GM23248 (cell line): ENCODE data around the gene MAP4K1. TPM values are rescaled to one million over a fixed set of nuclear protein-coding genes. Genes with fewer than 3 reads are reported as not detected.

Experiments used
- DNase-seq: peaks from one replicate; pipeline ENCODE4 v3.0.0-alpha.2; 2015
- H2AFZ ChIP-seq: fragments of 200-600 bp; sonication (generic); 2 replicates; pipeline ENCODE4 v1.6.1; 2016; ENCODE audit warnings: antibody characterized with exemption
- H3F3A ChIP-seq: fragments of 200-600 bp; sonication (generic); 2 replicates; pipeline ENCODE4 v1.6.1; 2016; ENCODE audit warnings: mild to moderate bottlenecking, antibody characterized with exemption, mixed run types; ENCODE audit not compliant: insufficient read depth
- H3K27ac ChIP-seq: fragments of 200-600 bp; sonication (generic); 2 replicates; pipeline ENCODE4 v1.5.1; 2016; ENCODE audit warnings: mild to moderate bottlenecking
- H3K27me3 ChIP-seq: fragments of 200-600 bp; sonication (generic); replicated peaks from 2 replicates; pipeline ENCODE4 v1.6.1; 2016; ENCODE audit warnings: mild to moderate bottlenecking; ENCODE audit not compliant: insufficient read depth
- H3K36me3 ChIP-seq: fragments of 200-600 bp; sonication (generic); 2 replicates; pipeline ENCODE4 v1.6.1; 2016; ENCODE audit warnings: low read depth, mild to moderate bottlenecking
- H3K4me1 ChIP-seq: fragments of 200-600 bp; sonication (generic); 2 replicates; pipeline ENCODE4 v1.6.1; 2016; ENCODE audit warnings: mild to moderate bottlenecking; ENCODE audit not compliant: insufficient read depth
- H3K4me2 ChIP-seq: fragments of 200-600 bp; sonication (generic); one replicate; pipeline ENCODE4 v1.6.1; 2016; ENCODE audit warnings: mild to moderate bottlenecking; ENCODE audit not compliant: unreplicated experiment
- H3K4me3 ChIP-seq: fragments of 200-600 bp; sonication (generic); 2 replicates; pipeline ENCODE4 v1.5.1; 2016; ENCODE audit warnings: mild to moderate bottlenecking
- H3K79me2 ChIP-seq: fragments of 200-600 bp; sonication (generic); 2 replicates; pipeline ENCODE4 v1.6.1; 2016; ENCODE audit warnings: mild to moderate bottlenecking; ENCODE audit not compliant: insufficient read depth
- H3K9ac ChIP-seq: fragments of 200-600 bp; sonication (generic); 2 replicates; pipeline ENCODE4 v1.6.1; 2016; ENCODE audit warnings: mild to moderate bottlenecking
- H3K9me2 ChIP-seq: fragments of 200-600 bp; sonication (generic); 2 replicates; pipeline ENCODE4 v1.6.1; 2016; ENCODE audit warnings: mixed run types, mild to moderate bottlenecking, moderate library complexity; ENCODE audit not compliant: insufficient read depth
- H3K9me3 ChIP-seq: fragments of 200-600 bp; sonication (generic); one replicate; pipeline ENCODE4 v1.6.1; 2017; ENCODE audit warnings: low read depth
- H4K20me1 ChIP-seq: fragments of 200-600 bp; sonication (generic); 2 replicates; pipeline ENCODE4 v1.6.0; 2016; ENCODE audit not compliant: insufficient read depth
- EZH2 ChIP-seq: fragments of 200-600 bp; sonication (generic); IDR thresholded peaks from 2 replicates; pipeline ENCODE4 v1.6.1; 2018; ENCODE audit warnings: antibody characterized with exemption, mild to moderate bottlenecking; ENCODE audit not compliant: insufficient read depth, poor library complexity, severe bottlenecking
- EZH2phosphoT487 ChIP-seq: fragments of 200-600 bp; sonication (generic); IDR thresholded peaks from 2 replicates; pipeline ENCODE4 v1.6.1; 2018; ENCODE audit warnings: antibody characterized with exemption, moderate library complexity, mild to moderate bottlenecking, low read depth; ENCODE audit not compliant: insufficient read depth
- WGBS, 2 experiments: methylation state at CpG; one replicate each; pipeline ENCODE4 v1.1.6; 2015 to 2017; ENCODE audit warnings: low lambda C conversion rate in 2 of 2, low coverage in 1 of 2; ENCODE audit errors: missing lambda C conversion rate in 2 of 2; 5-methylcytosine and 5-hydroxymethylcytosine counted together
- in situ Hi-C: fragments of 300-500 bp; cut with MboI; formaldehyde crosslinking; loops from 2 replicates; pipeline ENCODE4 v1.15.0; 2020
- polyA plus RNA-seq: library from polyadenylated mRNA; unstranded; fragments of >200 nt; fragmentation: Nextera tagmentation; extraction: Ambion mirVana; gene quantifications from 2 replicates; pipeline ENCODE4 v1.2.1, GENCODE V29; 2016
- total RNA-seq: library from RNA; depleted of rRNA; stranded (reverse); fragments of >200 nt; shearing (Covaris generic); gene quantifications from 2 replicates; pipeline ENCODE4 v1.2.3, GENCODE V29; 2014

The MAP4K1 gene
- total and polyA plus RNA-seq, 2 experiments from 2014 or later = 0.63 TPM; not detected in 1

DNA sequence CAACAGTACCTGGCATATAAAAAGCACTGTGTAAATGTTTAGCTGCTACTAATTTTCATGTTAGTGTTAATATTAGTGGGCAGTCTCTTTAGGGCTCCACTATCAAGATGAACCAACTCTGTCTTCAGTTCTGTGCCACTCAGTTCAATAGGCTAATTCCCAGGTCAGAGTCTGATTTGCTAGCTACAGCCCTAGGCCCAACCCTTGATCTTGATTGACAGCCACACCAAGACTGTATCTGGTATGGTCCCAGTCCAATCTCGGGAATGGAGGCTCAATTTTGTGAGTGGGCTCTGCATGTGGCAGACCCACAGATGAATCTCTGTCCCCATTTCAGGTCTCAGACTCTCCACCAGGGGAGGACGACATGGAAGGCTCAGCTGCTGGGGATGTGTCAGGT lies 46.1 kb downstream of the MAP4K1 start:
- H3K4me2 ChIP-seq = no peak overlapping the region
- H3F3A ChIP-seq = no peaks in the 10 kb centered on the region
- no peak for TF ChIP-seq EZH2
- TF ChIP-seq EZH2phosphoT487 = no peak
- WGBS, 2 experiments = 29 to 43% methylated on average over 2 of the region's 2 CpGs
- no peak overlapping the region for H3K4me3 ChIP-seq
- no peaks in the 10 kb centered on the region for H3K4me1 ChIP-seq
- no peaks in the 10 kb centered on the region for H3K36me3 ChIP-seq
- no peaks in the 10 kb centered on the region; the same call in 1 of the 2 replicates for H3K27me3 ChIP-seq
- H3K27ac ChIP-seq = no peak overlapping the region
- in situ Hi-C loops = no loop called here
- no peak overlapping the region for H3K9ac ChIP-seq
- H3K79me2 ChIP-seq = no peaks in the 10 kb centered on the region
- no peaks in the 10 kb centered on the region for H4K20me1 ChIP-seq
- H3K9me3 ChIP-seq = no peaks in the 10 kb centered on the region
- no peaks in the 10 kb centered on the region for H3K9me2 ChIP-seq
- H2AFZ ChIP-seq = no peak overlapping the region
- no peak for DNase-seq

DNA sequence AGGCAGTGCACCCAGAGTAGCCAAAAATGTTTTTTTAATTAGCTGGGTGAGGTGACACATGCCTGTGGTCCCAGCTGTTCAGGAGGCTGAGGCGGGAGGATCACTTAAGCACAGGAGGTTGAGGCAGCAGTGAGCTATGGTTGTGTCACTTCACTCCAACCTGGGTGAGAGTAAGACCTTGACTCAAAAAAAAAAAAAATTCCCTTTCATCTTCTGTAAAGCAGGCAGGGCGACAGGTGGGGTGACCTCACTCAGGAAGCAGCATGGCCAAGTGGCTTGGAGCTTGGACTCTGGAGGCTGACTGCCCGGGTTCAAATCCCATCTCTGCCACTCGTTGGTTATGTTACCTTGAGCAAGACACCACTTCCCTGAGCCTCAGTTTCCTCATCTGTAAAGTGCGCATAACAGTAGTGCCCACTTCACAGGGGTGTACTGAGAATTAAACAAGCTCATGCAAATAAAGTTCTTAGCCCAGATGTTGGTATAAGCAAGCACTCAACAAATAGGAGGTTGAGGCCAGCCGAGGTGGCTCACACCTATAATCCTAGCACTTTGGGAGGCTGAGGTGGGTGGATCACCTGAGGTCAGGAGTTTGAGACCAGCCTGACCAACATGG lies 48.3 kb downstream of the MAP4K1 start:
- 52 to 58% methylated on average over 5 to 6 of the region's 6 CpGs for WGBS, 2 experiments
- in situ Hi-C loops = no loop called here

DNA sequence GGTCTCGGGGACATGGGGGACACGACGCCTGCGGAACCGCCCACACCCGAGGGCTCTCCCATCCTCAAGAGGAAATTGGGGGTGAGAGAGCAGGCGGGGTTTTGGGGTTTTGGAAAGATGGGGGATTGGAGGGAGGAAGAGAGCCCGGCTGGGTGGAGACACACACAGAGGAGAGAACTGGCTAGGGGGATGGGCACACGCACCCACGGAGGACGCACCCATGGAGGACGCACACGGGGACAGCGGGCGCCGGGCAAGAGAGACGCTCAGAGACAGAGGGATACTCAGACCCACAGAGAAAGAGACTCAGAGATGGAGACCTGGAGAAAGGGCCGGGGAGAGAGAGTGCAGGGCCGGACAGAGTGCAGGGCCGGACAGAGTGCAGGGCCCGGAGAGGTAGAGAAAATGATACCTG lies 52.1 kb downstream of the MAP4K1 start:
- in situ Hi-C loops = no loop called here
- H2AFZ ChIP-seq = peak overlapping the region; percentile 38; the same call in 1 of the 2 replicates
- WGBS, 2 experiments = 60 to 66% methylated on average over 17 to 21 of the region's 21 CpGs
- H3K4me2 ChIP-seq = no peak overlapping the region
- H4K20me1 ChIP-seq = no peaks in the 10 kb centered on the region
- H3K36me3 ChIP-seq = no peaks in the 10 kb centered on the region
- H3K9me3 ChIP-seq = no peaks in the 10 kb centered on the region
- peak overlapping the region; percentile 43; the same call in 1 of the 2 replicates for H3K4me3 ChIP-seq
- H3K9ac ChIP-seq = no peak overlapping the region
- DNase-seq = no peak
- H3K27ac ChIP-seq = no peak overlapping the region
- H3K4me1 ChIP-seq = no peaks in the 10 kb centered on the region
- TF ChIP-seq EZH2 (no peak), EZH2phosphoT487 (no peak)
- peaks cover 13% of the 10 kb centered on the region for H3K27me3 ChIP-seq
- no peaks in the 10 kb centered on the region for H3K9me2 ChIP-seq
- H3K79me2 ChIP-seq = no peaks in the 10 kb centered on the region
- H3F3A ChIP-seq = no peaks in the 10 kb centered on the region

More for the DNA sequence above, 48.3 kb downstream of the MAP4K1 start:
- H3K79me2 ChIP-seq = no peaks in the 10 kb centered on the region
- no peak overlapping the region for H3K9ac ChIP-seq
- H2AFZ ChIP-seq = no peak overlapping the region
- no peak overlapping the region for H3K27ac ChIP-seq
- no peaks in the 10 kb centered on the region for H4K20me1 ChIP-seq
- no peaks in the 10 kb centered on the region for H3K4me1 ChIP-seq
- no peaks in the 10 kb centered on the region for H3K9me3 ChIP-seq
- H3K4me3 ChIP-seq = no peak overlapping the region
- no peaks in the 10 kb centered on the region for H3K36me3 ChIP-seq
- no peaks in the 10 kb centered on the region for H3K9me2 ChIP-seq
- H3K27me3 ChIP-seq = peaks cover 11% of the 10 kb centered on the region; the same call in 1 of the 2 replicates
- no peak for DNase-seq
- H3K4me2 ChIP-seq = no peak overlapping the region
- H3F3A ChIP-seq = no peaks in the 10 kb centered on the region
- TF ChIP-seq EZH2 = no peak
- no peak for TF ChIP-seq EZH2phosphoT487

DNA sequence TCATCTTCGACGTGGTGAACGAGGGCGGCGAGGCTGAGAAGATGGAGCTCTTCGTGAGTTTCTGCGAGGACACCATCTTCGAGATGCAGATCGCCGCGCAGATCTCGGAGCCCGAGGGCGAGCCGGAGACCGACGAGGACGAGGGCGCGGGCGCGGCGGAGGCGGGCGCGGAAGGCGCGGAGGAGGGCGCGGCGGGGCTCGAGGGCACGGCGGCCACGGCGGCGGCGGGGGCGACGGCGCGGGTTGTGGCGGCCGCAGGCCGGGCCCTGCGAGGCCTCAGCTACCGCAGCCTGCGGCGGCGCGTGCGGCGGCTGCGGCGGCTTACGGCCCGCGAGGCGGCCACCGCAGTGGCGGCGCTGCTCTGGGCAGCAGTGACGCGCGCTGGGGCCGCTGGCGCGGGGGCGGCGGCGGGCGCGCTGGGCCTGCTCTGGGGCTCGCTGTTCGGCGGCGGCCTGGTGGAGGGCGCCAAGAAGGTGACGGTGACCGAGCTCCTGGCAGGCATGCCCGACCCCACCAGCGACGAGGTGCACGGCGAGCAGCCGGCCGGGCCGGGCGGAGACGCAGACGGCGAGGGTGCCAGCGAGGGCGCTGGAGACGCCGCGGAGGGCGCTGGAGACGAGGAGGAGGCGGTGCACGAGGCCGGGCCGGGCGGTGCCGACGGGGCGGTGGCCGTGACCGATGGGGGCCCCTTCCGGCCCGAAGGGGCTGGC lies 52.6 kb downstream of the MAP4K1 start:
- no peaks in the 10 kb centered on the region for H3K36me3 ChIP-seq
- peaks cover under 1% of the 10 kb centered on the region; the same call in 1 of the 2 replicates for H3F3A ChIP-seq
- H3K4me1 ChIP-seq = no peaks in the 10 kb centered on the region
- H3K9ac ChIP-seq = no peak overlapping the region
- in situ Hi-C loops = no loop called here
- H3K9me3 ChIP-seq = no peaks in the 10 kb centered on the region
- no peaks in the 10 kb centered on the region for H4K20me1 ChIP-seq
- TF ChIP-seq EZH2phosphoT487 (no peak), EZH2 (no peak)
- H3K4me3 ChIP-seq = peak overlapping the region; percentile 43; the same call in 1 of the 2 replicates
- H3K4me2 ChIP-seq = no peak overlapping the region
- 7 to 12% methylated on average over 28 to 71 of the region's 111 CpGs for WGBS, 2 experiments
- H3K79me2 ChIP-seq = no peaks in the 10 kb centered on the region
- H2AFZ ChIP-seq = peak overlapping the region; percentile 38; the same call in 1 of the 2 replicates
- H3K9me2 ChIP-seq = no peaks in the 10 kb centered on the region
- peak; percentile 48 for DNase-seq
- no peak overlapping the region for H3K27ac ChIP-seq
- H3K27me3 ChIP-seq = peaks cover 13% of the 10 kb centered on the region
